Muscle of arm (tissue), 12 donors: ENCODE data around the gene CCDC167. TPM values are rescaled to one million over a fixed set of nuclear protein-coding genes. Genes with fewer than 3 reads are reported as not detected.
"Not testable (repeated sequence)": the region's sequence is repeated elsewhere in the genome, so short reads cannot be mapped to it uniquely, and the experiment has no call there.

Source experiments
- DNase-seq: peaks from one replicate; pipeline ENCODE4 v3.0.0-alpha.2; 2013
- polyA plus RNA-seq, 12 donors: library from polyadenylated mRNA; unstranded; fragments of 120-200 nt; gene quantifications; one replicate each; pipeline ENCODE4 v1.2.1, GENCODE V29; 2013; ENCODE audit not compliant: insufficient read length in 12 of 12

The CCDC167 gene
- polyA plus RNA-seq, 12 donors, result 17.9 to 24.6 (median 21.6) TPM; not detected in 2

DNA sequence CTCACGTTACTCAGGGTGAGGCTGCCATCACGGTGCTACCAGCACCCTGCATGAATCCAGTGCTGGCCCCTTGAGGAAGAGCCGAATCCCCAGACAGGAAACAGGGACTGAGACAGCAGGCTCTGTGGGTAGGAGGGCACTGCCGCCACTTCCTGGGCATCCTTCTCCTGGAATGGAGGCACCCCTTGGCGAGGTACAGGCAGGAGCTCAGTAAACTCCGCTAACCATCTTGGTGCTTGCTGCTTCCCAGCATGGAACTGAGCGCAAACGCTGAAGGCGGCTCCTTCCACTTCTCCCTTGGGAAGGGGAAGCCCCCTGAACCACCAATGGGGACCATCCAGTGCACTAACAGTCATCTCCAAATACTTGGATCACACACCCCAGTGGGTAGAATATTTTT, 13.5 kb upstream of the CCDC167 start:
- no peak for DNase-seq

DNA sequence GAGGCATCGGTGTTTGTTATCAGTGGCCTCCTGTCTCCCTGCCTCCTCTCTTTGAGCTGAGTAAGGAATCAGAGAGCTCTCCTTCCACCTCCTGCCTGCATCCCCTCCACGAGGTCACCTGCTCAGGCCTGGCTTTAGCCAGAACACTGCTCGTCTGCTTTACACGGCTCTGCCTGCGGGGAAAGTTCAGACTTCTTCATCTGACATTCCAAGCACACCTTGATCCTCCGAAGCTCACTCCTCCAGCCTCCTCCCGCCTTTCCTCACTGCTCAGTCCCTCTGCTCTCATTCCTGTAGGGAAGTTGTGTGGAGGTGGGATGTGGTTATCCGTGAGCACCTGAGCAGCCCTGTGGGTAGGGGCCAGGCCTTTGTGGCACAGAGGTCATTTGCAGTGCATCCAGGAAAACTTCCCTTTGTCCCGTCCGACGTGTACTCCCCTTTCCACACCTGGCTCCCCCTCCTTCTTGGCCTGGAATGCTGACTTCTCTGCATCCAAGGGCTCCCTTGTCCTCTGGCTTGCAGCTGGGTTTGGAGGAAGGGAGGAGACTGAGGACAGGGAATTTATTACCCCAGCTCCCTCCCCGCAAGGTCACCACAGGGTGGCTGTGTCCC, 12.8 kb upstream of the CCDC167 start:
- no peak for DNase-seq

DNA sequence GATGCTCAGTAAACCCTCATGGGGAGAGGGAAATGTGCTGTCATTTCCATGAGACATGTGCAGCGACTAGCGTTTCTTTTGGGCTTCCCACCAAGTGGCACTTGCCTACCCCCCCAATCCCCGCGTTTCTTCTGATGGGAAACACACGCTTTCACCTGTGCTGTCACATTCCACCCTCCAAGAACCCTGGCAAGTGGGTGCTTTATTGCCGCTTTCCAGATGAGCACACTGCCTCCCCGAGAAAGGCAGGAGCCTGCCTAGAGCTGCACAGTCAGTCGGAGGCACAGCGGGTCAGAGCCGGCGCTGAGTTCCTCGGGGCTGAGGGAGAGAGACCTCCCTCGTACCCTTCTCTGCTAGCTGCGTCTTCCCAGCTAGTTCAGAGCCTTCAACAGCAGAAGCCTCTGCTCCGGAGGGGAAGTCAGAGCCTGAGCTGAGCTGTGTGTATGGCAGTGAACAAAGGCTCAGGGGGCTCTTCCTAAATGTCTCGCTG, 12.3 kb upstream of the CCDC167 start:
- no peak for DNase-seq

GRCh38 chr6:37511201-37511600, 11.5 kb upstream of the CCDC167 start:
- DNase-seq, result no peak

DNA sequence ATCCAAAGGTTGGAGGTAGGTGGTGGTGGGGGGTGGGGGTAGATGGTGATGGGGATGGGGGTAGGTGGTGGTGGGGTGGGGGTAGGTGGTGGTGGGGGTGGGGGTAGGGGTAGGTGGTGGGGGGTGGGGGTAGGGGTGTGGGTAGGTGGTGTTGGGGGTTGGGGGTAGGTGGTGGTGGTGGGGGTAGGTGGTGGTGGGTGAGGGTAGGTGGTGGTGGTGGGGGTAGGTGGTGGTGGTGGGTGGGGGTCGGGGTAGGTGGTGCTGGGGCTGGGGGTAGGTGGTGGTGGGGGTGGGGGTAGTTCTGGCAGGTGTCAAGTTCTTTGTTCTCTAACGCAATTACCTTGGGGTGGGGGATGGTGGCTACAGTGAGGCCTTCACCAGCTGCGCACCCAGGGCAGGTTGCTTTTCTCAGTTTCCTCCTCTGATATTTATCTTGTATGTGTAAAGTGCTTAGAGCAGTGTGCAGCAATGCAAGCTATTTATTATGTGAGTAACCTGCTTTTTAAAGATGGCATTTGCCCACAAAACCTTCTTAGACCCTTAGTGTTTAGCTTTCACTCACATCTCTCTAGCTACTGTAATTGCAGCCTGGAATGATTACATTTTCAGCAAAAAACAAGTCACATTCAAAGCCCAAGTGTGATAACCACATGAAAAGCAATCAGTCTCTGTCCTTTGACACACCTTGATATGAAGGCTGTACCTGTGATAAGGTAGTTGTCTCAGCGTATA, 8.2 kb upstream of the CCDC167 start:
- no peak for DNase-seq

- no peak for DNase-seq
Observed at GRCh38 chr6:37507077-37507476, 7.4 kb upstream of the CCDC167 start.

GRCh38 chr6:37506479-37506878, 6.8 kb upstream of the CCDC167 start:
- DNase-seq, result no peak

DNA sequence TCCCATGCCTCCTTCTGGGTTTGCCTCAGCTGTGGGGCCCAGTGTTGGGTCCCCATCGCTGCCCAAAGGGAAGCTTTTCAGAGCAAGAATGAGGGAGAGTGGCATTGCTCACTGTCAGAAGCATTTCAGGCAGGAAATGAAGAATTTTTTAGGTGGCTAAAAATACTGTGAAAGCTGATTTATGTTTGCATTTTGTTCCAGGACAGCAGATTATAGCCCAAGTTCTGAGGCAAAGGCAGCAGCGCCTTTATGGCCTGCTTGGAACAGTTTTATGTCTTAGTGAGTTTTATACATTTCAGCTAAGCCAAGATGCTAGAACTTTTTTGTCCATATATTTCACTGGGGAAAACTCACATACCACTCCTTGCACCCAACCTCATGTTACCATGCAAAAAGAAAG, 4.3 kb upstream of the CCDC167 start:
- no peak for DNase-seq

GRCh38 chr6:37503309-37503965, 3.7 kb upstream of the CCDC167 start:
- DNase-seq, result no peak

DNA sequence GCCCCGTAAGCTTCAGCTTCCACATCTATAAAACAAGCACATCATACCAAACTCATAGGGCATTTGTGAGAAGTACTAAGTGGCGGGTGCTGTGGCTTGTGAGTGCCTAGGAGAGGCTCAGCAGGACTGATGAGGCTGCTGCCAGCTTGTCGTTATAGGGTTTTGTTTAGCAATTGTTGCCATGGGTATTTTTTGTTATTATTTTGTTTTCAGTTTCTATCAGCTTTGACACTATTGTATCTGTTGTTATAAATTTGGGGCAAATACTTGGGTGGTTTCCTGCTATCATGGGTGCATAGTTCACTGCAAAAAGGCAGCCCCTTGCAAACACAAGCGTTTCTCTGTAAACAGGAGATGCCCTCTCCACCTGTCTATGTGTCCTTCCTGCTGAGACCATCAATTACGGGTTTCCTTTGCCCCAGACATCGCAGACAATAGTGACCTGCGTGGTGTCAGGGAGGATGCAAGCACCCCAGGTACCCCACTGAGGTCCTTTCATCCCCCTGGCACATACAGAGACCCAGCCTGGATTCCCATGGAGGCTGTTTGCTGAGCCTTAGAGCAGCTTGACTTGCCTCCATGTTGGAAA, 3.1 kb upstream of the CCDC167 start:
- DNase-seq, result no peak

DNA sequence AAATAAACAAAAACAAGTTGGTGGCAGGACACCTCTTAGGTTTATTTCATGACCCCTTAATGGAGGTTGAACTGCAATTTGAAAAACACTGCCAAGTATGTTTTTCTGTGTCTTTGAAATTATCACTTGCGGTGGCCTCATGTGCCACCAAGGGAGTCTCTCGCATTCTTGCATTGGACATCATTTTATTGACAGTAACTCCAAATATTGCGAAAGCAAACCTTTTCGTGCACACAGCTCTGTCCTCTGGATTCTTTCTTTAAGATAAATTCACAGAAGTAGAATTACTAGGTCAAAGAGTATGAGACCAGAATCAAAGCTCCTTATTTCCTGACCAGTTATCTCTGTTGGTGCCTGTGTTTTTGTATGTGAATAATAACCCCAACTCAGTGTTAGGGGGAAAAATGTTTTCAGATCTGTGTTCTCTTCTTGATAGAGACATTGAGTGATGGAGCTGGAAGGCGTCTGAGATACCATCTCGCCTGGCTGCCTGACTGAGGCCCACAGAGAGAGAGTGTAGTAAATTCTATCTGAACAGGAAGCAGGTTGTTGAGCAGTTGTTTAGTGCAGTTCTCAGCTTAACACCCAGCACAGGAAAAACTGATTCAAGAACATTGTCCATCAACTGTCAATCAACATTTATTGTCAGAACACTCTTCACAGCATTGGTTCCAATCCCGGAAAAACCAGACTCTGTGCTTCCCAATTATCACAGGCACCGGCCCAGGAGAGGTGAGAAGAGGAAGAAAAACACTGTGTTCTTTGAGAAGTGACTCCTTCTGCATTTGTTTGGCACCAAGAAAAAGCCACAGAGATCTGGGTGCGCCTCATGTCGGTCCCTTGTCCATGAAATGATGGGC, 2.2 kb upstream of the CCDC167 start:
- no peak for DNase-seq

GRCh38 chr6:37500904-37501303, 1.2 kb upstream of the CCDC167 start:
- DNase-seq, result not testable (repeated sequence)

DNA sequence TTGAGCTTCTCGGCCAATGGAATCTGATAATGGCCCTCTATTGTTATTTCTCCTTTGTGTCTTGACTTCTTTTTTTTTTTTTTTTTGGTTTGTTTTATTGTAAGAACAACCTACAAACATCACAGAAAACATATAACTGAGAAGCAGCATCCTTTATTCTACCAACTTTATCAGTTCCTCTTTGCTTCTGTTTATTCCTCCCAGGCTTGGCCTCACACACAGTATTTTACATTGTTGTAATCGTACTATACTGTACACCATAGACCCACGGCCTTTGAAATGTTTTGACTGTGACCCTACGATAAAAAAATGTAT, 558 bp upstream of the CCDC167 start:
- no peak for DNase-seq

DNA sequence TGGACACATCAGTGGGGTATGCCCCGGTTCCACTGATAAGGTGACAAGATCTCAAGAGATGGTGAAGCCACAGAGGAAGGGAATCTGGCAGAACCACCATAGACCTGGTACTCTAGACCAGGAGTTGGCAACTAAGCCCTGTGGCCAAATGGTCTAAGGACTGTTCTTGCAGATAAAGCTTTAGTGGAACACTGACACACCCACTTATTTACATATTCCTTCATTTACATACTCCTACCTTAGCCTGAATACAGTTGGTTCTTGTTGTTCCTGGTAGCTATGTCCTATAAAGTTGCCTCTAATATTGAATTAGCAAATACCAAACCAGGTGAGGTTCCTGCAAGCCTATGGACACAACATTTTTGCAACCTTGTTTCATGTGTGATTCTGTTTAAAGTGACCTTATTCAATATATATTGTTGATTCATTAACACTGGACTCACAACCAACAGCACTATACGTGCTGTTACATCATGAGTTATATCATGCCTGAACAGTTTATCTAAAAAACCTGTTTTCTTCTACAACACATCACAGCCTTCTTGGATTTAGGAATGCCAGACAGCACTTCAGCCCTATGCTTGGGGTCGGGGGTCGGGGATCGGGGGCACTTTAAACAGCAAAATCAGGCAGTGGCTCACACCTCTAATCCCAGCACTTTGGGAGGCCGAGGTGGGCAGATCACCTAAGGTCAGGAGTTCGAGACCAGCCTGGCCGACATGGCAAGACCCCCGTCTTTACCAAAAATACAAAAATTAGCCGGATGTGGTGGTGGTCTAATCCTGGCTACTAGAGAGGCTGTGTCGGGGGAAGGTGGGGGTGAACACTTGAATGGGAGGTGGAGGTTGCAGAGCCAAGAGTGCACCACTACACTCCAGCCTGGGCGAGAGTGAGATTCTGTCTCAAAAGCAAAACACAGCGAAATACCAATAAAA, 2.5 kb downstream of the CCDC167 start:
- DNase-seq, result no peak

GRCh38 chr6:37495244-37495934, 4.3 kb downstream of the CCDC167 start:
- DNase-seq, result no peak

- no peak for DNase-seq
Observed at GRCh38 chr6:37493661-37493995, 6.1 kb downstream of the CCDC167 start.

GRCh38 chr6:37492991-37493660, 6.6 kb downstream of the CCDC167 start:
- no peak for DNase-seq

DNA sequence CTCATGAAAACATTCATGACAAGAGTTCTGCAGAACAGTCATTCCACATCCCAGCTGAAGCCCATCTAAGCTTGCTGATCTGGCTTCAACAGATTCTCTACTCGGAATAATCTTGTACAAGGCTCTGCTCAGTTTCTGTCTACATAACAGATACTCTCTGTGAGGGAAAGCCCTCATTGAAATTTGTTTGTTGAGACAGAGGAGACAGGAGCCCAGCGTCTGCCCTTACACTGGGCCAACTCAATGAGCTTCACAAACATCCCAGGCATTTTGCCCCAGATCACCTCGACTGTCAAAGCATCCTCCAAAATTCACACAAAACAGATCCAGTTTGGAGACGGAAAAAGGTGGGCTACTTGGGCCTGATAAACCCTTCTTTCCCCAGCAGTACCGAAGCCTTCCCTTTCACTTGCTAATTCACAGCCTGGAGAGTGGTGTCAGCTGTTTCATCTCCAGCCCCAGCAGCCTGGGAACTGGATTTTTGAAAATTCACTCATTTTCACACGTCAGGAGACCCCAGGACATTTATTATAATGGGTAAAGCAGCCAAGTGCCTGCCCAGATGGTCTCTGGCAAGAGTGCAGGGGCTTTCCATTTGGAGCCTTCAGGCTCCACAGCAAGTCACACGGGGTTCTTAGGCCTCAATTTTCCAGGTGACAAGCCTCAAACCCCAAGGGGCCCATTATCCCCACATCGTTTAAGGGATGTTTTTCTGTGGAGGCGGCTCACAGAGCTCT, 7.3 kb downstream of the CCDC167 start:
- DNase-seq, result no peak

DNA sequence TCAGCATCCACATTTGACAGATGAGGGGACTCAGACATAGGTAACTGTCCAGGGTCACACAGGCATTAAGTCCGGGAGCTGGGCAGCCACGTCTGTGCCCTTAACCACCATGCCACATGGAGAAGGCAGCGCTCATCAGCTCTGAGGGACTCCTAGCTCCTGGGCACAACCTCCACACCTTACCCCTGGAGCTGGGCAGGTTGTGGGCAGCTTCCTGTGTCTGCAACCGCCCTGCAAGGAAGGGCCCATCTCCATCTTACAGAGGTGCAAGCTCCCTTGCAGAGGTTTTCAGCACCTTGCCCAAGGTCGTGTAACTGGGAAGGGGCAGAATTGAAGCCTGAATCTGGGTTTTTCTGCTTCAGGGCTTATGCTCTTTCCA, 7.9 kb downstream of the CCDC167 start:
- DNase-seq, result no peak
